ENCODE data around the gene SIX2.
A peak's percentile ranks its signal among the peaks of the same experiment; 100 is the strongest.

SIX2 gene

GRCh38 chr2:45014831-45015230, 5.6 kb upstream of the SIX2 start:
- no peak for DNase-seq

- DNase-seq = no peak
These were observed 4.9 kb upstream of the SIX2 start for GRCh38 chr2:45014016-45014702.

GRCh38 chr2:45013229-45014015, 4.2 kb upstream of the SIX2 start:
- no peak for DNase-seq

- DNase-seq = no peak
These were observed 3.5 kb upstream of the SIX2 start for GRCh38 chr2:45012733-45013132.

GRCh38 chr2:45011621-45012602, 2.7 kb upstream of the SIX2 start:
- no peak for DNase-seq

GRCh38 chr2:45011121-45011520, 1.9 kb upstream of the SIX2 start:
- no peak for DNase-seq

GRCh38 chr2:45010702-45011012, 1.4 kb upstream of the SIX2 start:
- DNase-seq = no peak

GRCh38 chr2:45009928-45010701, 863 bp upstream of the SIX2 start:
- peak; percentile 35 for DNase-seq

GRCh38 chr2:45008296-45009129, 739 bp downstream of the SIX2 start:
- DNase-seq = peak; percentile 13

- DNase-seq = no peak
These were observed 1.3 kb downstream of the SIX2 start for GRCh38 chr2:45007961-45008295.

GRCh38 chr2:45006942-45007287, 2.3 kb downstream of the SIX2 start:
- no peak for DNase-seq

- DNase-seq = no peak
These were observed 3.0 kb downstream of the SIX2 start for GRCh38 chr2:45006041-45006941.

- DNase-seq = no peak
These were observed 3.8 kb downstream of the SIX2 start for GRCh38 chr2:45005261-45006002.

- no peak for DNase-seq
These were observed 4.6 kb downstream of the SIX2 start for GRCh38 chr2:45004562-45005191.

GRCh38 chr2:45003579-45004551, 5.4 kb downstream of the SIX2 start:
- DNase-seq = no peak

GRCh38 chr2:45002686-45003085, 6.6 kb downstream of the SIX2 start:
- DNase-seq = no peak

- DNase-seq = no peak
These were observed 7.3 kb downstream of the SIX2 start for GRCh38 chr2:45001869-45002385.
